Keratinocyte (primary cell): ENCODE measurements around the gene ARSK. TPM values are rescaled to one million over a fixed set of nuclear protein-coding genes. Genes with fewer than 3 reads are reported as not detected.

ENCODE experiments used
- DNase-seq: peaks from one replicate; pipeline ENCODE4 v3.0.0-alpha.2; 2011; ENCODE audit warnings: low read depth, missing footprints, low spot score
- FAIRE-seq: peaks from 2 replicates; lab custom pipeline; 2011; peaks lifted over from hg19 to GRCh38; lab: Jason Lieb, UNC
- H2AFZ ChIP-seq: 2 replicates; pipeline ENCODE4 v1.6.0; 2012; ENCODE audit warnings: low read length, control low read depth, inconsistent platforms; ENCODE audit not compliant: control insufficient read depth
- H3K27ac ChIP-seq: 2 replicates; pipeline ENCODE4 v1.5.1; 2011; ENCODE audit warnings: low read length; ENCODE audit not compliant: control insufficient read depth, insufficient read depth
- H3K27me3 ChIP-seq: 3 replicates; pipeline ENCODE4 v1.6.0; 2011; ENCODE audit warnings: low read length; ENCODE audit not compliant: control insufficient read depth, insufficient read depth; ENCODE audit errors: extremely low read depth
- H3K36me3 ChIP-seq, 2 experiments: 2 replicates in 1 of 2; 3 replicates in 1 of 2; pipeline ENCODE4 v1.5.1; 2011; ENCODE audit warnings: low read length in 2 of 2, mild to moderate bottlenecking in 1 of 2; ENCODE audit not compliant: control insufficient read depth in 2 of 2, insufficient read depth in 2 of 2; ENCODE audit errors: extremely low read depth in 1 of 2
- H3K4me1 ChIP-seq: 3 replicates; pipeline ENCODE4 v1.5.1; 2011; ENCODE audit warnings: low read length; ENCODE audit not compliant: control insufficient read depth, insufficient read depth; ENCODE audit errors: extremely low read depth
- H3K4me2 ChIP-seq: 3 replicates; pipeline ENCODE4 v1.6.0; 2011; ENCODE audit warnings: low read depth, low read length; ENCODE audit not compliant: control insufficient read depth, insufficient read depth; ENCODE audit errors: extremely low read depth
- H3K4me3 ChIP-seq, 3 experiments: fragments of 200-600 bp in 1 of 3; sonication (generic) in 1 of 3; 2 replicates in 2 of 3; 3 replicates in 1 of 3; pipeline ENCODE4 v1.5.1; 2011 to 2016; ENCODE audit warnings: low read length in 3 of 3, mild to moderate bottlenecking in 3 of 3, control low read depth in 2 of 3, inconsistent platforms in 1 of 3, low read depth in 1 of 3, mixed read lengths in 1 of 3, mixed run types in 1 of 3, moderate library complexity in 1 of 3; ENCODE audit not compliant: control insufficient read depth in 2 of 3, insufficient read depth in 2 of 3; ENCODE audit errors: extremely low read depth in 1 of 3
- H3K79me2 ChIP-seq: 2 replicates; pipeline ENCODE4 v1.6.0; 2012; ENCODE audit warnings: low read length; ENCODE audit not compliant: control insufficient read depth, insufficient read depth
- H3K9ac ChIP-seq: 3 replicates; pipeline ENCODE4 v1.6.0; 2011; ENCODE audit warnings: low read length; ENCODE audit not compliant: control insufficient read depth, insufficient read depth; ENCODE audit errors: extremely low read depth
- H3K9me1 ChIP-seq: 3 replicates; pipeline ENCODE4 v1.6.0; 2011; ENCODE audit warnings: low read length; ENCODE audit not compliant: control insufficient read depth, insufficient read depth; ENCODE audit errors: extremely low read depth
- H3K9me3 ChIP-seq: 2 replicates; pipeline ENCODE4 v1.5.1; 2012; ENCODE audit warnings: low read depth, low read length; ENCODE audit not compliant: control insufficient read depth
- H4K20me1 ChIP-seq: 3 replicates; pipeline ENCODE4 v1.6.0; 2011; ENCODE audit warnings: low read length; ENCODE audit not compliant: control insufficient read depth, insufficient read depth; ENCODE audit errors: extremely low read depth
- EZH2 ChIP-seq: IDR thresholded peaks from one replicate; pipeline ENCODE4 v1.6.1; 2012; ENCODE audit warnings: inconsistent platforms, mild to moderate bottlenecking, low read length, moderate library complexity
- dilution Hi-C: fragments of 300-500 bp; cut with MboI; formaldehyde crosslinking; loops from one replicate; pipeline ENCODE4 v1.7.0; 2020; ENCODE audit warnings: low sequenced_read_pairs; ENCODE audit not compliant: extremely low pct_ligation_motif_present
- polyA plus RNA-seq, 5 experiments: library from polyadenylated mRNA; depleted of rRNA in 3 of 5; stranded (reverse) in 3 of 5; stranded (forward) in 1 of 5; unstranded in 1 of 5; fragments of >200 nt; gene quantifications; 1 replicate in 1 of 5; 2 replicates in 3 of 5; 3 replicates in 1 of 5; pipeline versions ENCODE4 v1.2.1 to v1.2.3, GENCODE V29; 2011 to 2012; ENCODE audit warnings: missing spikeins in 2 of 5, low read depth in 1 of 5, low replicate concordance in 1 of 5
- TF ChIP-seq, protein P1 (sequence below), 3 experiments: IDR thresholded peaks in 1 of 3; conservative IDR thresholded peaks in 1 of 3; optimal IDR thresholded peaks in 1 of 3; 2 replicates in 2 of 3; 3 replicates in 1 of 3; pipeline versions ENCODE3 to v1.5.1; 2011; ENCODE audit warnings: low read length in 3 of 3, mild to moderate bottlenecking in 3 of 3, moderate library complexity in 2 of 3, control low read depth in 1 of 3, inconsistent platforms in 1 of 3; ENCODE audit not compliant: insufficient read depth in 2 of 3; ENCODE audit errors: extremely low read depth in 1 of 3

Gene ARSK
- polyA plus RNA-seq, 1 donor (not counting 4 experiments of a cell fraction or from before 2014, with no cell fraction given) = 9.3 TPM

DNA sequence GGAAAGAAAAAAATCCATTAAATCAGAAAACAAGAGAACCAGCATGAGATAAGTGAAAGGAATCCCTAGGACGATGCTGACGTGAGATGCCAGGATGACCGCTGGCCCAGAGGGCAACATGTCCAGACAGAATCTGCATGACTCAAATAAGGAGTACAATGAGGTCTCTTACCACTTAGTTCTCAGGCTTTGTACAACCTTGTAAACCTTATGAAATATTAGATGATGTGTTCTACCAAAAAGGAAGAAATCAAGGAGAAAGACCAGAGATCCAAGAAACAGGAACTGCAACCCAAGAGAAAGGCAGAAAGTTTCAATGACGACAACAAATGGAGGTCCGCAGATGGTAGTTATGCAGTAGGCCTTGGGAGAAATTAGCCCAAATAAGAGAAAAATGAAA, 62.2 kb downstream of the ARSK start:
- H3K27ac ChIP-seq = peak overlapping the region; percentile 89
- H3K27me3 ChIP-seq = peaks cover 9% of the 10 kb centered on the region
- H3K4me3 ChIP-seq = peak overlapping the region in 2 of 3 experiments; percentile 31 to 52
- no peaks in the 10 kb centered on the region for H3K36me3 ChIP-seq
- TF ChIP-seq, protein P1, sequence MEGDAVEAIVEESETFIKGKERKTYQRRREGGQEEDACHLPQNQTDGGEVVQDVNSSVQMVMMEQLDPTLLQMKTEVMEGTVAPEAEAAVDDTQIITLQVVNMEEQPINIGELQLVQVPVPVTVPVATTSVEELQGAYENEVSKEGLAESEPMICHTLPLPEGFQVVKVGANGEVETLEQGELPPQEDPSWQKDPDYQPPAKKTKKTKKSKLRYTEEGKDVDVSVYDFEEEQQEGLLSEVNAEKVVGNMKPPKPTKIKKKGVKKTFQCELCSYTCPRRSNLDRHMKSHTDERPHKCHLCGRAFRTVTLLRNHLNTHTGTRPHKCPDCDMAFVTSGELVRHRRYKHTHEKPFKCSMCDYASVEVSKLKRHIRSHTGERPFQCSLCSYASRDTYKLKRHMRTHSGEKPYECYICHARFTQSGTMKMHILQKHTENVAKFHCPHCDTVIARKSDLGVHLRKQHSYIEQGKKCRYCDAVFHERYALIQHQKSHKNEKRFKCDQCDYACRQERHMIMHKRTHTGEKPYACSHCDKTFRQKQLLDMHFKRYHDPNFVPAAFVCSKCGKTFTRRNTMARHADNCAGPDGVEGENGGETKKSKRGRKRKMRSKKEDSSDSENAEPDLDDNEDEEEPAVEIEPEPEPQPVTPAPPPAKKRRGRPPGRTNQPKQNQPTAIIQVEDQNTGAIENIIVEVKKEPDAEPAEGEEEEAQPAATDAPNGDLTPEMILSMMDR (optimal IDR thresholded peaks at IDR 0.05 in 1 of 3, IDR thresholded peaks at IDR 0.05 in 1 of 3, conservative IDR thresholded peaks at IDR 0.05 in 1 of 3; ENCODE audit: extremely low read depth in 1 of 3, insufficient read depth in 2 of 3, low read length in 3 of 3) = no peak
- no peak for TF ChIP-seq EZH2
- peak overlapping the region; percentile 58 for H3K9ac ChIP-seq
- H3K4me1 ChIP-seq = peaks cover 28% of the 10 kb centered on the region
- H3K79me2 ChIP-seq = no peaks in the 10 kb centered on the region
- FAIRE-seq (peak; percentile 94), DNase-seq (peak; percentile 69)
- H3K4me2 ChIP-seq = peak overlapping the region; percentile 66
- H3K9me3 ChIP-seq = no peaks in the 10 kb centered on the region
- H4K20me1 ChIP-seq = no peaks in the 10 kb centered on the region
- dilution Hi-C loops = no loop called here
- no peaks in the 10 kb centered on the region for H3K9me1 ChIP-seq
- peak overlapping the region; percentile 75 for H2AFZ ChIP-seq

DNA sequence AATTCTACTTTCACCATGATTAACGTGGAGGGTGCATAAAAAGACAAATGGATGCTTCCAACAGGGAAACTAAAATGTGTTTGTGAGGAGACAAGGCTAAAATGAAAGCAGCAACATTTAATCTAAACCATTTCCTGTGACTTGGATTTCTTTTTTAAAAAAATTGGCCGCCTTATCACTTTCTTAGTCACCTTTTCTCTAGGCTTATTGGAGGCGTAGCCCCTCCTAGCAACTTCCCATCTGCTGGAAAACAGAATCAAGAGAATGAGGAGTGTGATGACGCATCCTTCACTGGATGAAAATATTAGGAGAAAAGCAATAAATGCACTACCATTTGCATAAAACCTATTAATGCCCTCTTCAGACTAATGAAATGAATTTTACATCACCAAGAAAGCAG, 64.2 kb downstream of the ARSK start:
- Histone ChIP-seq H3K4me1 (peaks cover 28% of the 10 kb centered on the region), H3K27me3 (peaks cover 9% of the 10 kb centered on the region), H2AFZ (no peak overlapping the region), H3K4me3 (no peak overlapping the region), H3K9me1 (no peaks in the 10 kb centered on the region), H3K9ac (no peak overlapping the region), H3K9me3 (no peaks in the 10 kb centered on the region), H3K36me3 (no peaks in the 10 kb centered on the region), H3K27ac (peak overlapping the region; percentile 44), H3K4me2 (peak overlapping the region; percentile 77), H4K20me1 (no peaks in the 10 kb centered on the region), H3K79me2 (no peaks in the 10 kb centered on the region)
- FAIRE-seq = no peak
- TF ChIP-seq EZH2 = no peak
- TF ChIP-seq, protein P1 (optimal IDR thresholded peaks at IDR 0.05 in 1 of 3, IDR thresholded peaks at IDR 0.05 in 1 of 3, conservative IDR thresholded peaks at IDR 0.05 in 1 of 3; ENCODE audit: extremely low read depth in 1 of 3, insufficient read depth in 2 of 3, low read length in 3 of 3) = no peak
- no peak for DNase-seq
- dilution Hi-C loops = no loop called here
